Epithelial cell of proximal tubule (primary cell): ENCODE measurements around the gene HDHD3. TPM values are rescaled to one million over a fixed set of nuclear protein-coding genes. Genes with fewer than 3 reads are reported as not detected.
A peak's percentile ranks its signal among the peaks of the same experiment; 100 is the strongest.

Experiments
- DNase-seq: peaks from one replicate; pipeline ENCODE4 v3.0.0-alpha.2; 2011; ENCODE audit warnings: low read depth
- H3K4me3 ChIP-seq: 2 replicates; pipeline ENCODE4 v1.5.1; 2011; ENCODE audit warnings: low read depth, mild to moderate bottlenecking, low read length
- total RNA-seq: library from RNA; depleted of rRNA; stranded (reverse); fragments of >200 nt; gene quantifications from 2 replicates; pipeline ENCODE4 v1.2.3, GENCODE V29; 2015
- TF ChIP-seq, protein P1 (sequence below): conservative IDR thresholded peaks from 2 replicates; pipeline ENCODE4 v1.5.1; 2012; ENCODE audit warnings: low read depth, mild to moderate bottlenecking, low read length

The HDHD3 gene
- total RNA-seq, 1 donor from 2014 or later, result 13.5 TPM

DNA sequence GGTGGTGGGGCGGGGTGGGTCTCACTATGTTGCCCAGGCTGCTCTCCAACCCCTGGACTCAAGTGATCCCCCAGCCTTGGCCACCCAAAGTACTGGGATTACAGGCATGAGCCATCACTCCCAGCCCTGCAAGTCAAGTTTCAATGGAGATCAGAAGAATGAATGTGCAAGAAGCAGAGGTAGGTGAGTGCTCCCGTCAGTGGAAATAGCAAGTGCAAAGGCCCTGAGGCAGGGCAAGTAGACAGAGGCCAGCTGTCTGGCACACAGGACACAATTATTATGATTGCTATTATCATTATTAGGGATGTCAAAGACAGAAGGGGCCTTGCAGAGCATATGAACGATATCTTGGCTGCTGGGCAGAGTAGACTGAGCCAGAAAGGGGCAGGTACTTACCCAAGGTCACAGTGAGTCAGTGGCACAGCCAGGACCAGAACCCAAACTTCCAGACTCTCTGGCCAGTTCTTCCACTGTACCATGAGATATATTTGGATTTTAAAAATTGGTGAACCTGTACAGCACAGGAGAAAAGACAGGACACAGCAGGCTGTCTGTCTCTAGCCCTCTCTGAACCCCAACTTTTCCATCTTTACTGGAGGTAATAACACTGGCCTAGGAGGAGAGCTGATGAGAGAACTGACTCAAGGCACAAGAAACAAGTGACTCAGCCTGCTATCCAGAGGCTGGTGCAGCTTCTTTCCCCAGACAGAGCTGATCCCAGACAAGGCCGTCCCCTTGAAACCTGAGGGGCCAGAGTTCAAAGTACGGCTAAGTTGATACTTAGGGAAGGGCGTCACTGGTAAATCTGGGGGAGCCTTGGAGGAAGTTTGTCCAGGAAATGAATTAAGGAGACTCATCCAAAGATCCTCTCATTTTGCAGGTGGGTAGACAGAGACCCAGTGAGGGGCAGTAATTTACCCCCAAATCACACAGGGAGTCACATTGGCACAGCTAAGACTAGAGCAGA, 1.4 kb downstream of the HDHD3 start:
- TF ChIP-seq, protein P1, sequence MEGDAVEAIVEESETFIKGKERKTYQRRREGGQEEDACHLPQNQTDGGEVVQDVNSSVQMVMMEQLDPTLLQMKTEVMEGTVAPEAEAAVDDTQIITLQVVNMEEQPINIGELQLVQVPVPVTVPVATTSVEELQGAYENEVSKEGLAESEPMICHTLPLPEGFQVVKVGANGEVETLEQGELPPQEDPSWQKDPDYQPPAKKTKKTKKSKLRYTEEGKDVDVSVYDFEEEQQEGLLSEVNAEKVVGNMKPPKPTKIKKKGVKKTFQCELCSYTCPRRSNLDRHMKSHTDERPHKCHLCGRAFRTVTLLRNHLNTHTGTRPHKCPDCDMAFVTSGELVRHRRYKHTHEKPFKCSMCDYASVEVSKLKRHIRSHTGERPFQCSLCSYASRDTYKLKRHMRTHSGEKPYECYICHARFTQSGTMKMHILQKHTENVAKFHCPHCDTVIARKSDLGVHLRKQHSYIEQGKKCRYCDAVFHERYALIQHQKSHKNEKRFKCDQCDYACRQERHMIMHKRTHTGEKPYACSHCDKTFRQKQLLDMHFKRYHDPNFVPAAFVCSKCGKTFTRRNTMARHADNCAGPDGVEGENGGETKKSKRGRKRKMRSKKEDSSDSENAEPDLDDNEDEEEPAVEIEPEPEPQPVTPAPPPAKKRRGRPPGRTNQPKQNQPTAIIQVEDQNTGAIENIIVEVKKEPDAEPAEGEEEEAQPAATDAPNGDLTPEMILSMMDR, result no peak
- no peak for DNase-seq
- H3K4me3 ChIP-seq, result peak overlapping the region; percentile 60

DNA sequence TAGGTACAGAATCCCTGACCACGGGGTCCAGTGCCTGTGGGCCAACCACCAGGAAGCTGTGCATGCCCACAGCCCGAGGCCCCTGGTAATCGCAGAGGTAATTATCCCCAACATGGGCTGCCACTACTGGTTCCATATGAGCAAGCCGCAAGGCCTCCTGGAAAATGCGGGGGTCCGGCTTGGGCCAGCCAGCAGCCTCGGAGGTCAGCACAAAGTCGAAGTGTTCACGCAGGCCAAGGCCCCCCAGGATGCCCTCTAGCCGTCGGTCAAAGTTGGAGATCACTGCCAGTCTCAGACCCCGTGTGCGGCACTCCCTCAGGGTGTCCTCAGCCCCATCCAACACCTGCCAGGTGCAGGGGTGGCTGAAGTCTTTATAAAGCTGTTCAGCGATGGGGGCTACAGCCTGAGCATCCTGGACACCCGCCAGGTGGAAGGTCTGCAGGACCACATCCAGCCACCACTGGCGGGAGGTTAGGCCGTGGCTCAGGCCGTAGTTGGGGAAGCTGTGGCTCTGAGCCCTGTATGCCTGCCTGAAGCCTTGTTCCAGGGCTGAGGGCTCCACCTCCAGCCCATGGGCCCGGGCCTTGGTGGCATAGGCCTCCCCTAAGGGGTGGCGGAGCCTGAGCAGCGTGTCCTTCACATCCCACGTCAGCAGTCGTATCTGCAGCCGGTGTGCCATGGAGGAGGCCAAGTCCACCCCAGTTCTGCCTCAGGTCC, 3.0 kb downstream of the HDHD3 start:
- H3K4me3 ChIP-seq, result no peak overlapping the region
- TF ChIP-seq, protein P1, result no peak
- DNase-seq, result no peak

DNA sequence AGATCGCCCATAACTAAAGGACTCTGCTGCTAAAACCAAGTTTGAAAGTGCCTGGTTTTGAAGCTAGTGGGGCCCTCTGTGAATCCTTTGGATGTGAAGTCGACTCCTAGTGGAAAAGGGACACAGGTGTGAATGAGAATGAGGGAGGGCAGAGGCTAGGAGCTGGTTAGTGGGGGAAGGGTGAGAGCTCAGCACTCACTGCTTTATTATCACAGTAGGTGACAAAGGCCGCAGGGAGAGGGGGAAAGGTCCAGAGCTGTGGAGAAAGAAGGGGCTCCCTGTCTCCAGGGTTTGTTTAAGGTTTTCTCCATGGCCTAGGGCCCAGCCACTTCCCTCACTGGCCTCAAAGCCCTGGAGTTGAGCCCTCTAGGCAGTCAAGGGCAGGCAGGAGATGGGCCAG, 3.5 kb downstream of the HDHD3 start:
- no peak overlapping the region for H3K4me3 ChIP-seq
- TF ChIP-seq, protein P1, result no peak

DNA sequence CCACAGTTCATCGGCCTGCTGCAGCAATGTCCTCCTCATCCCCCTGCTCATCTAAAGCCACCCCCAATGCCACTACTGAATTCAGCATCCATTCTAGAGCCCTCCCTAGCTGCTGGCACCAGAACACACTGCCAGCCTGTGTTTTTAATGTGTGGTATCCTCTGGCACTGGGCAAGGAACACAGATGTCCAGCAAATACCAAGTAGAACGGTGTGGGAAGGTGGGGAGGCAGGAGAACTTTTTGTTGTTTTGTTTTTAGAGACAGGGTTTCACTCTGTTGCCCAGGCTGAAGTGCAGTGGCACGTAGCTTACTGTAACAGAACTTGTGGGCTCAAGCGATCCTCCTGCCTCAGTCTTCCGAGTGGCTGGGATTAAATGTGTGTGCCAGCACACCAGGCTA, 4.7 kb downstream of the HDHD3 start:
- TF ChIP-seq, protein P1, result no peak
- no peak for DNase-seq
- no peak overlapping the region for H3K4me3 ChIP-seq

More for the DNA sequence above, 3.5 kb downstream of the HDHD3 start:
- no peak for DNase-seq

DNA sequence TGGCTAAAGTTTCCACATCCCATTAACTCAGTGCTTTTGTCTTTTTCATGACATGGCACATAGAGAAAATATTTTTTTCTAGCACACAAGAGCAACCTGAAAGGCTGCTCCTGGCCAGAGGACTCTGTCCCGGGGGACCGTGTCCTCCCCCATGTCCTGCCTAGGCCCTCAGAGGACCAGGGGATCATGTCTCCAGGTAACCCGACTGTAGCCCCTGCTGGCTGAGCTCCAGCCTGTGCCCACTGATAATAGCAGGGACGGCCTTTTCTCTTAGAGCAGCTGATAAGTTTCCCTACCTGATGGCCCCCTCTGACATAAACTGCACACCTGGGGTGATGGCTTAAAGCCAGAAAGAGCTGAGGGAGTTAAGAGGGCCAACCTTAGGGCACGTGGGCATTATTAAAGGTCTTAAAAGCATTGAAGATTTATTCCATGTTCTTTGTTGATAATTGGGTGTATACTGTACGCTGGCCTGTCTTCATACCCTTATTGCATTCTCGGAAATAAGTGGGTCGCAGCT, 5.9 kb downstream of the HDHD3 start:
- no peak overlapping the region for H3K4me3 ChIP-seq
- no peak for DNase-seq
- TF ChIP-seq, protein P1, result no peak

DNA sequence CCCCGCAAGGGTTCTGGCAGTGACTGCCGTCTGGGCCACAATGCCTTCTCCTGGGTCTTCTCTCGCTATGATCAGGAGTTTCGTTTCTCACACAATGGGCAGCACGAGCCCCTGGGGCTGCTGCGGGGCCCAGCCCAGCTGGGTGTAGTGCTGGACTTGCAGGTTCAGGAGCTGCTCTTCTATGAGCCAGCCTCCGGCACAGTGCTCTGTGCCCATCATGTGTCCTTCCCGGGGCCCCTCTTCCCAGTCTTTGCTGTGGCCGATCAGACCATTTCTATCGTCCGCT, 7.0 kb downstream of the HDHD3 start:
- TF ChIP-seq, protein P1, result no peak
- no peak overlapping the region for H3K4me3 ChIP-seq
- DNase-seq, result no peak
